Mesothelial cell of epicardium (in vitro differentiated cells): ENCODE measurements around the gene PRR16. TPM values are rescaled to one million over a fixed set of nuclear protein-coding genes. Genes with fewer than 3 reads are reported as not detected.

ENCODE experiments used
- DNase-seq, 2 experiments: peaks; one replicate each; pipeline ENCODE4 v3.0.0; 2021; ENCODE audit warnings: low spot score in 2 of 2; ENCODE audit not compliant: unreplicated experiment in 2 of 2
- H3K27ac Mint-ChIP-seq: 2 replicates; pipeline ENCODE4 v1.8.0; 2021; ENCODE audit warnings: mixed read lengths
- H3K27me3 Mint-ChIP-seq: 2 replicates; pipeline ENCODE4 v1.8.0; 2021; ENCODE audit warnings: low read depth, mixed read lengths
- H3K36me3 Mint-ChIP-seq: 2 replicates; pipeline ENCODE4 v1.8.0; 2021; ENCODE audit warnings: mixed read lengths
- H3K4me1 Mint-ChIP-seq: 2 replicates; pipeline ENCODE4 v1.8.0; 2021; ENCODE audit warnings: mixed read lengths
- H3K4me3 Mint-ChIP-seq: 2 replicates; pipeline ENCODE4 v1.8.0; 2021; ENCODE audit warnings: mild to moderate bottlenecking, moderate library complexity, mixed read lengths
- H3K9me3 Mint-ChIP-seq: 2 replicates; pipeline ENCODE4 v1.8.0; 2021; ENCODE audit warnings: mixed read lengths
- CTCF ChIP-seq: fragments of 200-600 bp; sonication (generic); IDR thresholded peaks from one replicate; pipeline ENCODE4 v1.5.0; 2021; ENCODE audit warnings: antibody characterized with exemption; ENCODE audit not compliant: unreplicated experiment
- total RNA-seq: library from RNA; stranded (reverse); gene quantifications from 3 replicates; pipeline ENCODE4 v1.2.1, GENCODE V29; 2021

PRR16 gene
- total RNA-seq, 1 donor from 2014 or later = 2.1 TPM

GRCh38 chr5:120435129-120435528 is 29.0 kb upstream of the PRR16 start:
- Mint-ChIP-seq H3K27me3 (no peaks in the 10 kb centered on the region), H3K4me1 (no peaks in the 10 kb centered on the region), H3K9me3 (peaks cover 18% of the 10 kb centered on the region), H3K4me3 (no peak overlapping the region), H3K27ac (no peak overlapping the region), H3K36me3 (peaks cover 6% of the 10 kb centered on the region)
- DNase-seq = no peak
- no peak for TF ChIP-seq CTCF

GRCh38 chr5:120436996-120437395 is 27.1 kb upstream of the PRR16 start:
- H3K27ac Mint-ChIP-seq = no peak overlapping the region
- no peaks in the 10 kb centered on the region for H3K27me3 Mint-ChIP-seq
- H3K4me1 Mint-ChIP-seq = no peaks in the 10 kb centered on the region
- TF ChIP-seq CTCF = no peak
- DNase-seq = no peak
- no peaks in the 10 kb centered on the region for H3K36me3 Mint-ChIP-seq
- peaks cover 3% of the 10 kb centered on the region for H3K9me3 Mint-ChIP-seq
- no peak overlapping the region for H3K4me3 Mint-ChIP-seq

- Mint-ChIP-seq H3K4me3 (no peak overlapping the region), H3K27ac (no peak overlapping the region), H3K27me3 (no peaks in the 10 kb centered on the region), H3K36me3 (no peaks in the 10 kb centered on the region), H3K9me3 (no peaks in the 10 kb centered on the region), H3K4me1 (peaks cover 17% of the 10 kb centered on the region)
- TF ChIP-seq CTCF = no peak
- DNase-seq = no peak
These were observed 21.4 kb upstream of the PRR16 start for GRCh38 chr5:120442694-120443093.

GRCh38 chr5:120443607-120444006 is 20.5 kb upstream of the PRR16 start:
- DNase-seq = no peak
- Mint-ChIP-seq H3K4me3 (no peak overlapping the region), H3K27ac (no peak overlapping the region), H3K9me3 (no peaks in the 10 kb centered on the region), H3K4me1 (peaks cover 21% of the 10 kb centered on the region), H3K27me3 (no peaks in the 10 kb centered on the region), H3K36me3 (no peaks in the 10 kb centered on the region)
- no peak for TF ChIP-seq CTCF

- peak overlapping the region; percentile 57 for H3K27ac Mint-ChIP-seq
- no peaks in the 10 kb centered on the region for H3K27me3 Mint-ChIP-seq
- H3K36me3 Mint-ChIP-seq = no peaks in the 10 kb centered on the region
- H3K9me3 Mint-ChIP-seq = no peaks in the 10 kb centered on the region
- no peak overlapping the region for H3K4me3 Mint-ChIP-seq
- no peak for TF ChIP-seq CTCF
- H3K4me1 Mint-ChIP-seq = peaks cover 21% of the 10 kb centered on the region
- DNase-seq = no peak
These were observed 18.0 kb upstream of the PRR16 start for GRCh38 chr5:120446068-120446492.

- no peak for DNase-seq
- no peak overlapping the region for H3K4me3 Mint-ChIP-seq
- TF ChIP-seq CTCF = no peak
- no peaks in the 10 kb centered on the region for H3K36me3 Mint-ChIP-seq
- no peaks in the 10 kb centered on the region for H3K9me3 Mint-ChIP-seq
- no peaks in the 10 kb centered on the region for H3K27me3 Mint-ChIP-seq
- peaks cover 21% of the 10 kb centered on the region for H3K4me1 Mint-ChIP-seq
- peak overlapping the region; percentile 57 for H3K27ac Mint-ChIP-seq
These were observed 17.2 kb upstream of the PRR16 start for GRCh38 chr5:120446901-120447300.
